ENCODE data around the gene ANKUB1. TPM values are rescaled to one million over a fixed set of nuclear protein-coding genes. Genes with fewer than 3 reads are reported as not detected.

ANKUB1 gene
- polyA plus RNA-seq, 2 of the 4 experiments (the other 2 are of a cell fraction) = not detected

DNA sequence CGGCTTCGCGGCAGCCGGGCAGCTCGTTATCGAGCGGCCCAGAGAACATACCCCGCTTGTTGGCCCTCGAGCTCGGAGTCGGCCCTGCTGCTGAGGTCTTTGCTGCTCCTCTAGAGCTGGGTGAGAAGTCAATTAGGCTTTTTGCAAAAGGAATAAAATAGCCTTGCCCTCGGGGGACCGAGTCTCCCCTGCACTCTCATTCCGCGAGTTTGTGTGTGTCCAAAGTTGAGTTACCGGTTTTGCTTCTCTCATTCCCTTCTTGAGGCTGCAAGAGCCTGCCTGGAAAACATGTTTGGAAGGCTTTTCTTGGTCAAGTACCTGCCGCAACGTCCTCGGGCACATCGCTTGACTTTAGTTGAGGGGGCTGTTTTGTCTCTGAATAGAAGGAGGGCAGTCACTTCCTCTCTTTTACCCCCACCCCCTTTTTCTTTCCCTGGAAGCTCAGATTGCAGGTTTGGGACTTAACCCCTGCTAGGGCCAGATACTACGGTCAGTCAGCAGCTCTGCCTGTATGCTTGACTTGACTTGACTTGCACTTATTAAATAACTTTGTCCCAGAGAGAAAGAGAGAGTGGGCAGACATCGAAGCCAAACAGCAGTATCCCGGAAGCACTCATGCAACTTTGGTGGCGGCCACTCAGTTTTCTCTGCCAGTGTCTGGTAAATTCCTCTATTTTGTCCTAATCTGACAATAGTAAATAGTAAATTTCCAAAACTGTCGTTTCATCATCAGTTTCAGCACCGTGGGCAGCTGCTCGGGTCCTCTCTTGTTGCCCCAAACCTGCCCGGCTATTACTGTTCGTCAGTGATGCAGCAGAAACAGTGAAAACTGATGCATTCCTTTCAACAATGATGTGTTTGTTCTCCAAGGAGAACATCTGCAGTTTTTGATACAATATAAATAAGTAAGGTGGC is 21.3 kb upstream of the ANKUB1 start:
- peak overlapping the region; percentile 95 to 97 for H3K27ac ChIP-seq
- no peak for FAIRE-seq

GRCh38 chr3:149812606-149813366 is 20.4 kb upstream of the ANKUB1 start, which contains the start of gene RNF13:
Gene RNF13, plus strand, starts transcription at chr3:149813215. Its CDS starts 32,812 bp downstream, at chr3:149846027.
- DNase-seq (ENCODE audit: low read depth in 1 of 2, low spot score in 1 of 2) (peak; percentile 85 to 96), ATAC-seq (peak; percentile 93 to 96), FAIRE-seq (peak; percentile 46)
- no peaks in the 10 kb centered on the region for H3K9me3 ChIP-seq
- H3K27ac ChIP-seq = peak within 1 kb of the TSS; percentile 95 to 97
- peaks cover 55% of the 10 kb centered on the region for H3K4me1 ChIP-seq
- ChIA-PET CTCF (interaction anchor here (0.9 to 2.6 kb wide), 7 partner anchors 11 to 319 kb away, joined by 3 to 8 read pairs (median 4); no protein-coding TSS in a partner anchor), POLR2A (interaction anchor here (1.0 to 1.4 kb wide), 2 partner anchors 10 to 61 kb away, joined by 3 to 5 read pairs; partner anchors contain the start of gene COMMD2)
- H3K4me2 ChIP-seq = peak within 1 kb of the TSS; percentile 90
- 2% methylated on average over 37 of the region's 56 CpGs for WGBS (ENCODE audit: missing lambda C conversion rate)
- H3K4me3 ChIP-seq = peak within 1 kb of the TSS; percentile 87
- peak; percentile 43 for TF ChIP-seq CHD2 (IDR thresholded peaks at IDR 0.05; ENCODE audit: low read length, partially characterized antibody)
- TF ChIP-seq POLR2A (IDR thresholded peaks at IDR 0.05; ENCODE audit: low read length) = peak; percentile 78
- no peak for TF ChIP-seq KDM1A (IDR thresholded peaks at IDR 0.05; ENCODE audit: low read depth)
- TF ChIP-seq ESRRA (IDR thresholded peaks at IDR 0.05; ENCODE audit: borderline replicate concordance, low read length) = no peak; the same call in 1 of the 2 replicates
- no peak for TF ChIP-seq RNF2 (IDR thresholded peaks at IDR 0.05; ENCODE audit: borderline replicate concordance, low read depth)
- no peak for TF ChIP-seq ZSCAN20 (CRISPR knock-in tag; IDR thresholded peaks at IDR 0.05)
- TF ChIP-seq TP53 (CRISPR knock-in tag; IDR thresholded peaks at IDR 0.05) = 0 out of 2 replicates have a peak, but pooled peaks have one; percentile 23
- no peak for TF ChIP-seq HEYL (CRISPR knock-in tag; IDR thresholded peaks at IDR 0.05)
- TF ChIP-seq EHF (CRISPR knock-in tag; IDR thresholded peaks at IDR 0.05) = no peak
- TF ChIP-seq PBX3 (IDR thresholded peaks at IDR 0.05) = peak; percentile 90
- TF ChIP-seq, protein P1, sequence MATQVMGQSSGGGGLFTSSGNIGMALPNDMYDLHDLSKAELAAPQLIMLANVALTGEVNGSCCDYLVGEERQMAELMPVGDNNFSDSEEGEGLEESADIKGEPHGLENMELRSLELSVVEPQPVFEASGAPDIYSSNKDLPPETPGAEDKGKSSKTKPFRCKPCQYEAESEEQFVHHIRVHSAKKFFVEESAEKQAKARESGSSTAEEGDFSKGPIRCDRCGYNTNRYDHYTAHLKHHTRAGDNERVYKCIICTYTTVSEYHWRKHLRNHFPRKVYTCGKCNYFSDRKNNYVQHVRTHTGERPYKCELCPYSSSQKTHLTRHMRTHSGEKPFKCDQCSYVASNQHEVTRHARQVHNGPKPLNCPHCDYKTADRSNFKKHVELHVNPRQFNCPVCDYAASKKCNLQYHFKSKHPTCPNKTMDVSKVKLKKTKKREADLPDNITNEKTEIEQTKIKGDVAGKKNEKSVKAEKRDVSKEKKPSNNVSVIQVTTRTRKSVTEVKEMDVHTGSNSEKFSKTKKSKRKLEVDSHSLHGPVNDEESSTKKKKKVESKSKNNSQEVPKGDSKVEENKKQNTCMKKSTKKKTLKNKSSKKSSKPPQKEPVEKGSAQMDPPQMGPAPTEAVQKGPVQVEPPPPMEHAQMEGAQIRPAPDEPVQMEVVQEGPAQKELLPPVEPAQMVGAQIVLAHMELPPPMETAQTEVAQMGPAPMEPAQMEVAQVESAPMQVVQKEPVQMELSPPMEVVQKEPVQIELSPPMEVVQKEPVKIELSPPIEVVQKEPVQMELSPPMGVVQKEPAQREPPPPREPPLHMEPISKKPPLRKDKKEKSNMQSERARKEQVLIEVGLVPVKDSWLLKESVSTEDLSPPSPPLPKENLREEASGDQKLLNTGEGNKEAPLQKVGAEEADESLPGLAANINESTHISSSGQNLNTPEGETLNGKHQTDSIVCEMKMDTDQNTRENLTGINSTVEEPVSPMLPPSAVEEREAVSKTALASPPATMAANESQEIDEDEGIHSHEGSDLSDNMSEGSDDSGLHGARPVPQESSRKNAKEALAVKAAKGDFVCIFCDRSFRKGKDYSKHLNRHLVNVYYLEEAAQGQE (IDR thresholded peaks at IDR 0.05) = peak; percentile 75
- 0 out of 2 replicates have a peak, but pooled peaks have one; percentile 1 for TF ChIP-seq ATOH8 (CRISPR knock-in tag; IDR thresholded peaks at IDR 0.05; ENCODE audit: low read depth)
- peak in 1 of 2 experiments; percentile 3; a peak in 1 of 5 replicates for TF ChIP-seq RAD21 (conservative IDR thresholded peaks at IDR 0.05 in 1 of 2, IDR thresholded peaks at IDR 0.05 in 1 of 2)
- no peak for TF ChIP-seq MAZ (IDR thresholded peaks at IDR 0.05; ENCODE audit: borderline replicate concordance, low read depth, low read length)
- TF ChIP-seq, protein P2, sequence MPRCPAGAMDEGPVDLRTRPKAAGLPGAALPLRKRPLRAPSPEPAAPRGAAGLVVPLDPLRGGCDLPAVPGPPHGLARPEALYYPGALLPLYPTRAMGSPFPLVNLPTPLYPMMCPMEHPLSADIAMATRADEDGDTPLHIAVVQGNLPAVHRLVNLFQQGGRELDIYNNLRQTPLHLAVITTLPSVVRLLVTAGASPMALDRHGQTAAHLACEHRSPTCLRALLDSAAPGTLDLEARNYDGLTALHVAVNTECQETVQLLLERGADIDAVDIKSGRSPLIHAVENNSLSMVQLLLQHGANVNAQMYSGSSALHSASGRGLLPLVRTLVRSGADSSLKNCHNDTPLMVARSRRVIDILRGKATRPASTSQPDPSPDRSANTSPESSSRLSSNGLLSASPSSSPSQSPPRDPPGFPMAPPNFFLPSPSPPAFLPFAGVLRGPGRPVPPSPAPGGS (IDR thresholded peaks at IDR 0.05) = peak; percentile 87
- peak; percentile 94 for TF ChIP-seq TFCP2L1 (CRISPR knock-in tag; IDR thresholded peaks at IDR 0.05)
- TF ChIP-seq SMC3 (IDR thresholded peaks at IDR 0.05) = no peak
- no peak for TF ChIP-seq CBX8 (IDR thresholded peaks at IDR 0.05)

More for the DNA sequence above, 21.3 kb upstream of the ANKUB1 start:
- TF ChIP-seq KDM5A (IDR thresholded peaks at IDR 0.05) = 0 out of 2 replicates have a peak, but pooled peaks have one; percentile 20
- TF ChIP-seq, protein P1 (IDR thresholded peaks at IDR 0.05) = peak; percentile 77
- TF ChIP-seq BHLHE40 (IDR thresholded peaks at IDR 0.05; ENCODE audit: low read depth, low read length) = no peak
- TF ChIP-seq FOXS1 (CRISPR knock-in tag; IDR thresholded peaks at IDR 0.05) = no peak
- ChIA-PET CTCF (interaction anchor here (0.6 to 2.6 kb wide), 11 partner anchors 10 to 320 kb away, joined by 3 to 8 read pairs (median 4); no protein-coding TSS in a partner anchor), POLR2A (interaction anchor here (1.0 to 1.4 kb wide), 2 partner anchors 9 to 62 kb away, joined by 3 to 5 read pairs; partner anchors contain the start of gene COMMD2)
- peak; percentile 32 to 43 for ATAC-seq
- under 1% methylated on average over 29 of the region's 29 CpGs for WGBS (ENCODE audit: missing lambda C conversion rate)
- DNase-seq (ENCODE audit: low read depth in 1 of 2, low spot score in 1 of 2) = peak in 1 of 2 experiments; percentile 17
- Histone ChIP-seq H3K4me1 (peaks cover 48% of the 10 kb centered on the region), H3K4me2 (peak overlapping the region; percentile 90), H3K4me3 (peak overlapping the region; percentile 87), H3K9me3 (no peaks in the 10 kb centered on the region)
